ENCODE results near the gene COL27A1.
"Not testable (repeated sequence)": the region's sequence is repeated elsewhere in the genome, so short reads cannot be mapped to it uniquely, and the experiment has no call there.

The COL27A1 gene

GRCh38 chr9:114304416-114305188, 149.3 kb downstream of the COL27A1 start:
- DNase-seq (ENCODE audit: low read depth in 2 of 2): no peak

- DNase-seq (ENCODE audit: low read depth in 2 of 2): no peak
Measured at GRCh38 chr9:114307899-114308267, 152.5 kb downstream of the COL27A1 start.

GRCh38 chr9:114308361-114308950, 153.1 kb downstream of the COL27A1 start:
- DNase-seq (ENCODE audit: low read depth in 2 of 2): no peak

GRCh38 chr9:114309096-114309495, 153.8 kb downstream of the COL27A1 start:
- no peak for DNase-seq (ENCODE audit: low read depth in 2 of 2)

GRCh38 chr9:114310471-114311450, 155.4 kb downstream of the COL27A1 start:
- DNase-seq (ENCODE audit: low read depth in 2 of 2): no peak

- no peak for DNase-seq (ENCODE audit: low read depth in 2 of 2)
Measured at GRCh38 chr9:114311571-114312512, 156.5 kb downstream of the COL27A1 start.

GRCh38 chr9:114312513-114312875, 157.2 kb downstream of the COL27A1 start:
- DNase-seq (ENCODE audit: low read depth in 2 of 2): no peak

GRCh38 chr9:114313186-114313585, 157.8 kb downstream of the COL27A1 start:
- no peak for DNase-seq (ENCODE audit: low read depth in 2 of 2)

- DNase-seq (ENCODE audit: low read depth in 2 of 2): no peak
Measured at GRCh38 chr9:114314256-114314867, 159.0 kb downstream of the COL27A1 start.

GRCh38 chr9:114314881-114315722, 159.8 kb downstream of the COL27A1 start:
- no peak for DNase-seq (ENCODE audit: low read depth in 2 of 2)

- DNase-seq (ENCODE audit: low read depth in 2 of 2): no peak
Measured at GRCh38 chr9:114315723-114316363, 160.5 kb downstream of the COL27A1 start.

- DNase-seq (ENCODE audit: low read depth in 2 of 2): no peak
Measured at GRCh38 chr9:114316605-114317230, 161.4 kb downstream of the COL27A1 start.

GRCh38 chr9:114317665-114318357, 162.5 kb downstream of the COL27A1 start:
- no peak for DNase-seq (ENCODE audit: low read depth in 2 of 2)

GRCh38 chr9:114318416-114318815, 163.1 kb downstream of the COL27A1 start:
- no peak for DNase-seq (ENCODE audit: low read depth in 2 of 2)

- DNase-seq (ENCODE audit: low read depth in 2 of 2): no peak
Measured at GRCh38 chr9:114319147-114319546, 163.8 kb downstream of the COL27A1 start.

- not testable (repeated sequence) for DNase-seq (ENCODE audit: low read depth in 2 of 2)
Measured at GRCh38 chr9:114320710-114321109, 165.4 kb downstream of the COL27A1 start.

- DNase-seq (ENCODE audit: low read depth in 2 of 2): no peak
Measured at GRCh38 chr9:114321759-114322158, 166.4 kb downstream of the COL27A1 start.

- not testable (repeated sequence) for DNase-seq (ENCODE audit: low read depth in 2 of 2)
Measured at GRCh38 chr9:114322160-114322818, 167.0 kb downstream of the COL27A1 start.
